Parathyroid adenoma (tissue), 2 donors: ENCODE data around the gene TYSND1.

Experiments used
- H2AFZ ChIP-seq: fragments of 300-600 bp; sonication (generic); one replicate; pipeline ENCODE4 v1.7.0; 2017; ENCODE audit warnings: antibody characterized with exemption, mild to moderate bottlenecking
- H3K27ac ChIP-seq: fragments of 300-600 bp; sonication (generic); one replicate; pipeline ENCODE4 v1.7.0; 2017
- H3K27me3 ChIP-seq: fragments of 300-600 bp; sonication (generic); one replicate; pipeline ENCODE4 v1.7.0; 2017; ENCODE audit warnings: low read length; ENCODE audit not compliant: control insufficient read depth, insufficient read depth
- H3K36me3 ChIP-seq: fragments of 300-600 bp; sonication (generic); one replicate; pipeline ENCODE4 v1.7.0; 2017; ENCODE audit warnings: low read length; ENCODE audit not compliant: control insufficient read depth, insufficient read depth
- H3K4me1 ChIP-seq: fragments of 300-600 bp; sonication (generic); one replicate; pipeline ENCODE4 v1.7.0; 2017; ENCODE audit warnings: control low read depth
- H3K4me2 ChIP-seq: fragments of 300-600 bp; sonication (generic); one replicate; pipeline ENCODE4 v1.7.0; 2017; ENCODE audit warnings: low read length
- H3K4me3 ChIP-seq: fragments of 300-600 bp; sonication (generic); one replicate; pipeline ENCODE4 v1.7.0; 2017; ENCODE audit warnings: low read depth, low read length
- H3K79me2 ChIP-seq: fragments of 300-600 bp; sonication (generic); one replicate; pipeline ENCODE4 v1.7.0; 2017; ENCODE audit warnings: control low read depth
- H3K9ac ChIP-seq: fragments of 300-600 bp; sonication (generic); one replicate; pipeline ENCODE4 v1.7.0; 2017; ENCODE audit warnings: mild to moderate bottlenecking
- H3K9me3 ChIP-seq: fragments of 300-600 bp; sonication (generic); one replicate; pipeline ENCODE4 v1.7.0; 2017; ENCODE audit warnings: low read length; ENCODE audit not compliant: control insufficient read depth
- TF ChIP-seq, protein P1 (sequence below): fragments of 300-600 bp; sonication (generic); IDR thresholded peaks from one replicate; pipeline ENCODE4 v1.7.0; 2017; ENCODE audit warnings: antibody characterized with exemption, mild to moderate bottlenecking
- donor health status: primary hyperparathyroidism.

Gene TYSND1

DNA sequence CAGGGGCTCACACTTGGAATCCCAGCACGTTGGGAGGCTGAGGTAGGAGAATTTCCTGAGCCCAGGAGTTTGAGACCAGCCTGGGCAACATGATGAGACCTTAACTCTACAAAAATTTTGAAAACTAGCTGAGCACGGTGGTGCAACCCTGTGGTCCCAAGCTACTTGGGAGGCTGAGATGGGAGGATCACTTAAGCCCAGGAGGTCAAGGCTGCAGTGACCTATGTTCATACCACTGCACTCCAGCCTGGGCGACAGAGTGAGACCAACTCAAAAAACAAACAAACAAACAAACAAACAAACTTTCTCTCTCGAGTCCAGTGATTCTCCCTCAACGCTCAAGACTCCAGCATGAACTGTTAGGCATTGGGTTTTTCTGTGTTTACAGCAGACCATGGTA lies 2.0 kb upstream of the TYSND1 start:
- Histone ChIP-seq H3K27ac (no peak overlapping the region), H3K4me1 (peaks cover 9% of the 10 kb centered on the region), H2AFZ (no peak overlapping the region), H3K9ac (no peak overlapping the region), H3K9me3 (no peaks in the 10 kb centered on the region), H3K4me3 (no peak overlapping the region), H3K4me2 (no peak overlapping the region), H3K27me3 (no peaks in the 10 kb centered on the region), H3K36me3 (no peaks in the 10 kb centered on the region), H3K79me2 (peaks cover 22% of the 10 kb centered on the region)
- TF ChIP-seq, protein P1, sequence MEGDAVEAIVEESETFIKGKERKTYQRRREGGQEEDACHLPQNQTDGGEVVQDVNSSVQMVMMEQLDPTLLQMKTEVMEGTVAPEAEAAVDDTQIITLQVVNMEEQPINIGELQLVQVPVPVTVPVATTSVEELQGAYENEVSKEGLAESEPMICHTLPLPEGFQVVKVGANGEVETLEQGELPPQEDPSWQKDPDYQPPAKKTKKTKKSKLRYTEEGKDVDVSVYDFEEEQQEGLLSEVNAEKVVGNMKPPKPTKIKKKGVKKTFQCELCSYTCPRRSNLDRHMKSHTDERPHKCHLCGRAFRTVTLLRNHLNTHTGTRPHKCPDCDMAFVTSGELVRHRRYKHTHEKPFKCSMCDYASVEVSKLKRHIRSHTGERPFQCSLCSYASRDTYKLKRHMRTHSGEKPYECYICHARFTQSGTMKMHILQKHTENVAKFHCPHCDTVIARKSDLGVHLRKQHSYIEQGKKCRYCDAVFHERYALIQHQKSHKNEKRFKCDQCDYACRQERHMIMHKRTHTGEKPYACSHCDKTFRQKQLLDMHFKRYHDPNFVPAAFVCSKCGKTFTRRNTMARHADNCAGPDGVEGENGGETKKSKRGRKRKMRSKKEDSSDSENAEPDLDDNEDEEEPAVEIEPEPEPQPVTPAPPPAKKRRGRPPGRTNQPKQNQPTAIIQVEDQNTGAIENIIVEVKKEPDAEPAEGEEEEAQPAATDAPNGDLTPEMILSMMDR, result no peak

DNA sequence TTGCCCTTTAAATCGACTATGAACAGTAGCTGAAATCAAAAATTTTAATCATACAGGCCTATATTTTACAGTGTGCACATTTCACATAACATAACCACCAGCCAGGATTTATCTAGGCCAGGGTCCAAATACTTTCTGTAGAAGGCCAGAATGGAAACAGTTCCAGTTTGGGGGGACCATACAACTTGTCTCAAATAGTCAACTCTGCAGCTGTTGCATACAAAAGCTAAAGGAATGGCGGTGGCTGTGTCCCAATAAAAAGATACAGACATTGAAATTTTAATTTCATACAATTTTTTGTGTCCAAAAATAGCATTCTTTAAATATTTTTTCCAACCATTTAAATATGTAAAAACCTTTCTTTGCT lies 742 bp upstream of the TYSND1 start:
- Histone ChIP-seq H3K79me2 (peaks cover 22% of the 10 kb centered on the region), H3K9me3 (no peaks in the 10 kb centered on the region), H3K4me3 (peak overlapping the region; percentile 70), H3K4me2 (peak overlapping the region; percentile 87), H3K36me3 (no peaks in the 10 kb centered on the region), H3K9ac (no peak overlapping the region), H3K27me3 (no peaks in the 10 kb centered on the region), H2AFZ (peak overlapping the region; percentile 92), H3K27ac (peak overlapping the region; percentile 84), H3K4me1 (peaks cover 9% of the 10 kb centered on the region)
- TF ChIP-seq, protein P1, result peak; percentile 1

DNA sequence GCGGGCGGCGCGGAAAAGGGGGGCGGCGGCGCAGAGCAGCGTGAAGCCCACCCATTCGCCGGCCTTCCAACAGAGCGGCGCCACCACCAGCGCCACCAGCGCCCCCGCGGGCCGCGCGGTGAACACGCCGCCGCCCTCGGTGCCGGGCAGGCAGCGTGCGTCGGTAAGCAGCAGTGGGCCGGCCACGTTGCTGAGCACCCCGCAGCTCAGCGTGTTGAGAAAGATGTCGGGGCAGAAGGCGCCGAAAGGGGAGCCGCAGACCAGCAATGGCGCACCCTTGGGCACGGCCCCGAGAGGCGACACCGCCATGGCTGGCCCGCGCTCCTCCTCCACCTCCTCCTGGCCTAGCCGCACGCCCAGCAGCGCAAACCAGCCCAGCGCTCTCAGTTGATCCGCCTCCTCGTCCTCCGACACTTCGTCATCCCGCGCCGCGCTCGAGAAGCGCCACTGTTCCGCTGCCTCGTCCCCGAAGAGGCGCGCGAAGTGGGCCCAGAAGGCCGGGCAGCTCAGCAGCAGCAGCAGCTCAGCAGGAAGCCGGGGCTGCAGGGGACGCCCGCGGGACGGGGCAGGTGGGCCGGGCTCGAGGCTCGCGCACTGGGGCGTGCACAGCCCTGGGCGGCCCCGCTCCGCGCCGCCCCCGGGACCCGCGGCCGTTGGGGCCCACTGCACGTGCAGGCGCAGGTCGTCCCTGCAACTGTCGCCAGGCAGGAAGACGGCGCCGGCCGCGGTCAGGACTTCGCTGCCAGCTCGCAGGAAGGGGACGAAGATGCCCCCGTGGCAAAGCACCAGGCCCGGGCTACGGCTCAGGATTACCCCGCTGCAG lies 623 bp downstream of the TYSND1 start:
- TF ChIP-seq, protein P1, result peak; percentile 69
- H3K27ac ChIP-seq, result peak overlapping the region; percentile 84
- peaks cover 9% of the 10 kb centered on the region for H3K4me1 ChIP-seq
- H3K9ac ChIP-seq, result no peak overlapping the region
- H2AFZ ChIP-seq, result peak overlapping the region; percentile 92
- H3K4me2 ChIP-seq, result peak overlapping the region; percentile 84
- H3K79me2 ChIP-seq, result peaks cover 22% of the 10 kb centered on the region
- H3K9me3 ChIP-seq, result no peaks in the 10 kb centered on the region
- no peaks in the 10 kb centered on the region for H3K36me3 ChIP-seq
- H3K27me3 ChIP-seq, result no peaks in the 10 kb centered on the region
- peak overlapping the region; percentile 70 for H3K4me3 ChIP-seq

DNA sequence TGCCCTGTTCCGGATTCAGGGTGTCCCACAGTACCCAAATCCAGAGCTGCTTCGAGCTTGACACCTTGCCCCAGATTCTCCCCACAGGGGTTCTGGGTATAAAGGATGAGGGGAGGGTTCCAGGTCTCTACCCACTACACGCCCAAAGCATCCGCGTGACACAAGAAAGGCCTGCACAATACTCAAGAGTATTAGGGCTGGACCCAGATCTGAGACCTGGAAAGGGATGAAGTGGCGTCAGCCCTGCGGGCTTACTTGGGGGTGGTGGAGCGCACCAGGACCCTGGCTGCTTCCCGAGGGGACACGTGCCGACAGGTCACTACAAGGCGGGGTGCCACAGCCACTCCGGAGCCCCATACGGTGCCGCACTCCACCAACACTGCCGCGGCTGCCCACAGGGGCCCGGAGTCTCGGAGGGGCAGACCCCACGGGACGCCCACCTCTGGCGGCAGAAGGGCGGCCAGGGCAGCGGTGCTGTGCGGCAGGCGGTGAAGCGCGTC lies 1.3 kb downstream of the TYSND1 start:
- Histone ChIP-seq H3K9ac (no peak overlapping the region), H3K9me3 (no peaks in the 10 kb centered on the region), H2AFZ (peak overlapping the region; percentile 92), H3K36me3 (no peaks in the 10 kb centered on the region), H3K4me1 (peaks cover 9% of the 10 kb centered on the region), H3K79me2 (peaks cover 18% of the 10 kb centered on the region), H3K27me3 (no peaks in the 10 kb centered on the region), H3K27ac (peak overlapping the region; percentile 84), H3K4me2 (peak overlapping the region; percentile 84), H3K4me3 (peak overlapping the region; percentile 70)
- TF ChIP-seq, protein P1, result no peak
